ENCODE results near the gene SKAP1. TPM values are rescaled to one million over a fixed set of nuclear protein-coding genes. Genes with fewer than 3 reads are reported as not detected.

Gene SKAP1
- total and polyA plus RNA-seq, 4 donors, result 1.4 to 4.9 (median 2.5) TPM

DNA sequence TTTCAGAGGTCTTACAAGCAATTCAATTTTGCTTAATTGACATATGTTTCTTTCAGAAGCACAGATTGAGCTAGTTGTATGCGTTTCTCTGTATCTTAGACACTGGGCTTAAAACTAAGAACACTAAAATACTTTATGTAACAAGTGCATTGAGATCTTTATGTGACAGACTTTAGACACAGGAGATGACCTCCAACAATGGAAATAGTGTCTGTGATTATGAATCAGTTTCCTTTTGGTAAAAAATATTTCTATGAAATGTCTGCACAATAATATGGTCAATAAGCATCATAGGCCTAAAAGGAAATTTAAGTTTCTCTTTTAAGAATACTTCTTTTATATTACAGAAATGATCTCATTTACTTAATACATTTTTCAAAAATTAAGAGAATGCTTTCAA is 153.2 kb downstream of the SKAP1 start:
- H3K4me1 ChIP-seq (ENCODE audit: control insufficient read depth in 5 of 5, insufficient read depth in 5 of 5, low read length in 5 of 5), result no peaks in the 10 kb centered on the region
- H3K9me3 ChIP-seq (ENCODE audit: control insufficient read depth in 4 of 4, insufficient read depth in 3 of 4, low read length in 3 of 4), result no peaks in the 10 kb centered on the region
- H3K4me3 ChIP-seq, result no peak overlapping the region
- H3K36me3 ChIP-seq (ENCODE audit: control insufficient read depth in 4 of 4, insufficient read depth in 4 of 4, low read length in 4 of 4), result peaks cover 0 to 1% (median 0%) of the 10 kb centered on the region in 4 donors
- 88 to 97% methylated on average over 1 of the region's 1 CpG for WGBS, 2 donors
- TF ChIP-seq, protein P1, sequence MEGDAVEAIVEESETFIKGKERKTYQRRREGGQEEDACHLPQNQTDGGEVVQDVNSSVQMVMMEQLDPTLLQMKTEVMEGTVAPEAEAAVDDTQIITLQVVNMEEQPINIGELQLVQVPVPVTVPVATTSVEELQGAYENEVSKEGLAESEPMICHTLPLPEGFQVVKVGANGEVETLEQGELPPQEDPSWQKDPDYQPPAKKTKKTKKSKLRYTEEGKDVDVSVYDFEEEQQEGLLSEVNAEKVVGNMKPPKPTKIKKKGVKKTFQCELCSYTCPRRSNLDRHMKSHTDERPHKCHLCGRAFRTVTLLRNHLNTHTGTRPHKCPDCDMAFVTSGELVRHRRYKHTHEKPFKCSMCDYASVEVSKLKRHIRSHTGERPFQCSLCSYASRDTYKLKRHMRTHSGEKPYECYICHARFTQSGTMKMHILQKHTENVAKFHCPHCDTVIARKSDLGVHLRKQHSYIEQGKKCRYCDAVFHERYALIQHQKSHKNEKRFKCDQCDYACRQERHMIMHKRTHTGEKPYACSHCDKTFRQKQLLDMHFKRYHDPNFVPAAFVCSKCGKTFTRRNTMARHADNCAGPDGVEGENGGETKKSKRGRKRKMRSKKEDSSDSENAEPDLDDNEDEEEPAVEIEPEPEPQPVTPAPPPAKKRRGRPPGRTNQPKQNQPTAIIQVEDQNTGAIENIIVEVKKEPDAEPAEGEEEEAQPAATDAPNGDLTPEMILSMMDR (IDR thresholded peaks at IDR 0.05; ENCODE audit: control extremely low read depth, extremely low read depth), result no peak
- no peak overlapping the region for H3K27ac ChIP-seq (ENCODE audit: low read depth in 1 of 2, low read length in 1 of 2)
- no peak overlapping the region for H3K9ac ChIP-seq (ENCODE audit: insufficient read depth in 1 of 2, low read length in 2 of 2)
- DNase-seq (no peak), ATAC-seq (ENCODE audit: insufficient read depth, low FRiP score) (no peak)
- H3K27me3 ChIP-seq (ENCODE audit: control insufficient read depth in 3 of 3, insufficient read depth in 3 of 3, low read length in 2 of 3), result peaks cover 0 to 5% (median 0%) of the 10 kb centered on the region in 3 donors

DNA sequence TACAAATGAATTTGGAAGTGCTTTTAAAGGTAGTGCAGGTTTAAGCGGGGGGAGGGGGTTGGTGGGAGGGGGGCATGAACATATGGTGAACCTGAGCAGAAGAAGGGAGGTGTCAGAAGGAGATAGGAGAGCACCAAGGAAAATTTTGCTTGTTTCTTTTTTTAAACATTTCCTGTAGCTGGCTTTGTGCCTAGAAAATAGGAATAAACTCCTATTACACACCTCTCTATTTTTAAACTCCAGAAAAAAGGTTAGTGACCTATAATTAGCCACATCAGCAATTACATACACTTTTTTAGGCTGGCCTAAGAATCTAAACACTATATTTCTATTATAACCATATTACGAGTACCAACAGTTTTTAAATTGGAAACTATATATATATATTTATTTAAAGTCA is 159.1 kb downstream of the SKAP1 start:
- 80 to 90% methylated on average over 2 of the region's 2 CpGs for WGBS, 2 donors
- H3K9me3 ChIP-seq (ENCODE audit: control insufficient read depth in 4 of 4, insufficient read depth in 3 of 4, low read length in 3 of 4), result no peaks in the 10 kb centered on the region
- TF ChIP-seq, protein P1 (IDR thresholded peaks at IDR 0.05; ENCODE audit: control extremely low read depth, extremely low read depth), result no peak
- no peaks in the 10 kb centered on the region for H3K36me3 ChIP-seq (ENCODE audit: control insufficient read depth in 4 of 4, insufficient read depth in 4 of 4, low read length in 4 of 4)
- DNase-seq (no peak), ATAC-seq (ENCODE audit: insufficient read depth, low FRiP score) (no peak)
- H3K27me3 ChIP-seq (ENCODE audit: control insufficient read depth in 3 of 3, insufficient read depth in 3 of 3, low read length in 2 of 3), result no peaks in the 10 kb centered on the region
- no peak overlapping the region for H3K4me3 ChIP-seq
- no peak overlapping the region for H3K27ac ChIP-seq (ENCODE audit: low read depth in 1 of 2, low read length in 1 of 2)
- peaks cover 0 to 6% (median 0%) of the 10 kb centered on the region in 5 donors for H3K4me1 ChIP-seq (ENCODE audit: control insufficient read depth in 5 of 5, insufficient read depth in 5 of 5, low read length in 5 of 5)
- no peak overlapping the region for H3K9ac ChIP-seq (ENCODE audit: insufficient read depth in 1 of 2, low read length in 2 of 2)

DNA sequence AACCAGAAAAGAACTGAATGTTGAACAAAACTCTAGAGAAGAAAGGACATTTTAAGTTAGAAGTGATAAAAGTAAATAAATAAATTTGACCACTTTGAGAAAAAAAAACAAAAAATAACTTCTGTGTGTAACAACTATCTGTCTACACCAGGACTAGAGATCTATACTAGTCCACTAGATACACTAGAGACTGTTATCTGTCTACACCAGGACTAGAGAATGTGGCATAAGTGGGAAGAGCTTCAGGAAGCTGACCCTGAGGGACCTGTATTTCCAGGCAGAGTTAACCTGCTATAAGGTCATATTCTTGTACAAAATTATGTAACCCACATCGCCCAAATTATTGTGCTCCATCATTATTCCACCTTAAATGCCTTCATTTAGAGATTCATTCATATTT is 160.8 kb downstream of the SKAP1 start:
- no peak overlapping the region for H3K9ac ChIP-seq (ENCODE audit: insufficient read depth in 1 of 2, low read length in 2 of 2)
- ATAC-seq (ENCODE audit: insufficient read depth, low FRiP score) (no peak), DNase-seq (no peak)
- no peak overlapping the region for H3K27ac ChIP-seq (ENCODE audit: low read depth in 1 of 2, low read length in 1 of 2)
- H3K36me3 ChIP-seq (ENCODE audit: control insufficient read depth in 4 of 4, insufficient read depth in 4 of 4, low read length in 4 of 4), result no peaks in the 10 kb centered on the region
- H3K27me3 ChIP-seq (ENCODE audit: control insufficient read depth in 3 of 3, insufficient read depth in 3 of 3, low read length in 2 of 3), result no peaks in the 10 kb centered on the region
- TF ChIP-seq, protein P1 (IDR thresholded peaks at IDR 0.05; ENCODE audit: control extremely low read depth, extremely low read depth), result no peak
- no peaks in the 10 kb centered on the region for H3K9me3 ChIP-seq (ENCODE audit: control insufficient read depth in 4 of 4, insufficient read depth in 3 of 4, low read length in 3 of 4)
- H3K4me1 ChIP-seq (ENCODE audit: control insufficient read depth in 5 of 5, insufficient read depth in 5 of 5, low read length in 5 of 5), result peaks cover 0 to 6% (median 0%) of the 10 kb centered on the region in 5 donors
- 81% methylated on average over 1 of the region's 1 CpG for WGBS, 2 donors
- no peak overlapping the region for H3K4me3 ChIP-seq

DNA sequence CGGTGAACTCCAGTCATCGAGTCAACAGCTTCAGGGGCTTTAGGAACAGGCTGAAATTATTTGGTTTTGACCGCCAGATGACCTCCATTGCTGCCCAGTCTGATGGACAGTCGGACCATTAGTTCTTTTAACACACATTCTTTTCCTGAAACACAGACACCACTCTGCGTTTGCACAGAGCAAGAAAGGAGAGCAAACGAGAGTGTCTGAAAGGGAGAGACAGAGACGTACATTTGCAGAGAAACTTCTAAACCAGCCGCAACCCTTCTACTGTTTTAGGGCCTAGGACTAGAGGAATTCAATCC is 166.3 kb downstream of the SKAP1 start:
- Histone ChIP-seq H3K9ac (ENCODE audit: insufficient read depth in 1 of 2, low read length in 2 of 2) (no peak overlapping the region), H3K27ac (ENCODE audit: low read depth in 1 of 2, low read length in 1 of 2) (no peak overlapping the region), H3K4me3 (no peak overlapping the region), H3K4me1 (ENCODE audit: control insufficient read depth in 5 of 5, insufficient read depth in 5 of 5, low read length in 5 of 5) (peaks cover 0 to 9% (median 0%) of the 10 kb centered on the region in 5 donors), H3K27me3 (ENCODE audit: control insufficient read depth in 3 of 3, insufficient read depth in 3 of 3, low read length in 2 of 3) (no peaks in the 10 kb centered on the region), H3K36me3 (ENCODE audit: control insufficient read depth in 4 of 4, insufficient read depth in 4 of 4, low read length in 4 of 4) (no peaks in the 10 kb centered on the region), H3K9me3 (ENCODE audit: control insufficient read depth in 4 of 4, insufficient read depth in 3 of 4, low read length in 3 of 4) (no peaks in the 10 kb centered on the region)
- 91% methylated on average over 8 of the region's 8 CpGs for WGBS, 2 donors
- ATAC-seq (ENCODE audit: insufficient read depth, low FRiP score) (no peak), DNase-seq (no peak)
- TF ChIP-seq, protein P1 (IDR thresholded peaks at IDR 0.05; ENCODE audit: control extremely low read depth, extremely low read depth), result no peak
